Smooth muscle cell of trachea (primary cell): ENCODE data around the gene PAX1. TPM values are rescaled to one million over a fixed set of nuclear protein-coding genes. Genes with fewer than 3 reads are reported as not detected.

ENCODE experiments used
- total RNA-seq: library from RNA; depleted of rRNA; stranded (reverse); fragments of >200 nt; gene quantifications from 2 replicates; pipeline ENCODE4 v1.2.1, GENCODE V29; 2014

PAX1 gene
- total RNA-seq, result not detected in 2 replicates

GRCh38 chr20:21705575-21706260, at the start of gene PAX1:
Gene PAX1, plus strand, starts transcription at chr20:21705664. Its CDS starts 49 bp downstream, at chr20:21705713.

Other genes starting within 250 kb of the PAX1 start
- not detected in 2 replicates for gene NKX2-2, start 191.6 kb upstream of the PAX1 start, total RNA-seq